Measurements from ENCODE around the gene FHOD3.

DNA sequence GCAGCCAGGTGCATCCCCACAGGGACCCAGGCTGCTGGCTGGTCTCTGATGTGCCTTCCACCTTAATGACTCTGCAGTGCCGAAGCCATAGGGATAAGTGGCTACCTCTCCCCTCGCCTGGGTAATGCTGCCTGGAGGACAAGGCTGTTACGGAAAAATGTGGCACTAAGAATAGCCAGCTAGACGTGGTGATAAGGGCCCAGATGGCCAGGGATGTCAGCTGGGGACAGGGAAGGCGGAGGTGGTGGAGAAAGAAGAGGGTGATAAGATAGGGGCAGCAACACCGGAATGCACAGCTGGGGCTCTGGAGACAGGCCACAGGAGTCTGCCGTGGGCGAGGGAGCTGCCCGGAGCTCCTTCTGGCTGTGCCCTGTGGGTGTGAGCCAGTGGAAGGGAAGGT is 170.6 kb downstream of the FHOD3 start:
- TF ChIP-seq, protein P1, sequence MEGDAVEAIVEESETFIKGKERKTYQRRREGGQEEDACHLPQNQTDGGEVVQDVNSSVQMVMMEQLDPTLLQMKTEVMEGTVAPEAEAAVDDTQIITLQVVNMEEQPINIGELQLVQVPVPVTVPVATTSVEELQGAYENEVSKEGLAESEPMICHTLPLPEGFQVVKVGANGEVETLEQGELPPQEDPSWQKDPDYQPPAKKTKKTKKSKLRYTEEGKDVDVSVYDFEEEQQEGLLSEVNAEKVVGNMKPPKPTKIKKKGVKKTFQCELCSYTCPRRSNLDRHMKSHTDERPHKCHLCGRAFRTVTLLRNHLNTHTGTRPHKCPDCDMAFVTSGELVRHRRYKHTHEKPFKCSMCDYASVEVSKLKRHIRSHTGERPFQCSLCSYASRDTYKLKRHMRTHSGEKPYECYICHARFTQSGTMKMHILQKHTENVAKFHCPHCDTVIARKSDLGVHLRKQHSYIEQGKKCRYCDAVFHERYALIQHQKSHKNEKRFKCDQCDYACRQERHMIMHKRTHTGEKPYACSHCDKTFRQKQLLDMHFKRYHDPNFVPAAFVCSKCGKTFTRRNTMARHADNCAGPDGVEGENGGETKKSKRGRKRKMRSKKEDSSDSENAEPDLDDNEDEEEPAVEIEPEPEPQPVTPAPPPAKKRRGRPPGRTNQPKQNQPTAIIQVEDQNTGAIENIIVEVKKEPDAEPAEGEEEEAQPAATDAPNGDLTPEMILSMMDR (IDR thresholded peaks at IDR 0.05), result no peak
- no peak for TF ChIP-seq POLR2A (IDR thresholded peaks at IDR 0.05)
